ENCODE data around the gene NEDD4L.

Gene NEDD4L

DNA sequence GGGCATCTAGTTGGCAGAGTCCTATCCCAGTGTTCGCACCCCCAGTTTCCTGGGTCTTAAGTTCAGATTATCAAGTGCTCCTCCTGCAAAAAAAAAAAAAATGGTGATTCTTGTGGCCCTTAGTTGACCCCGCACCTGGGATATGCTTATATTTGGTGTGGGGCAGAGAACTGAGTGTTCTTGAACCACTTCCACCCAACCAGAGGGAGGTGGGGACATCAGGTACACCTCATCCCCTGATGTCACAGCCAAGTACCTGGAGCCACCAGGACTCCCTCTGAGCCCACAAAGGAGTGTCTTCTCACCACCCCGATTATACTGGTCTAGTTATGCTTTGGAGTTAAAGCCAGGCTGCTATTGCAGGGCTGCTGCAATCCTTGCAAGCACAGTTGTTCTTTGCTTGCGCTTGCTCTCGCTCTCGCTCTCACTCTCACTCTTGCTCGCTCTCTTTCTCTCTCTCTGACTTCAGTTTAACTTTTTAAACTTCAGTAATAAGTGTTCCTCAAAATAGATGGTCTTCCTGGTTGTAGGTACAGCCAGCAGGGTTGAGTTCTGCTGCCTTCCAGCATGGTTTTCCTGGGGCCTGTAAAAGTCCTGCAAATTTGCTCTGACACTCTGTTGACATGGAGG is 265.7 kb downstream of the NEDD4L start:
- Histone ChIP-seq H3K4me3 (ENCODE audit: insufficient read depth, low read length, poor library complexity, severe bottlenecking) (no peak overlapping the region), H3K9ac (ENCODE audit: low read length) (no peak overlapping the region), H3K9me2 (replicated peaks; ENCODE audit: insufficient read depth, low read length) (no peaks in the 10 kb centered on the region), H3F3A (ENCODE audit: insufficient read depth) (no peaks in the 10 kb centered on the region), H3K4me2 (ENCODE audit: low read depth, low read length, poor library complexity, severe bottlenecking) (no peak overlapping the region), H2AFZ (ENCODE audit: low read depth, low read length, severe bottlenecking) (no peak overlapping the region), H3K9me3 (ENCODE audit: insufficient read depth, low read length) (peaks cover 5% of the 10 kb centered on the region; the same call in 1 of the 2 replicates), H3K27me3 (ENCODE audit: low read length) (no peaks in the 10 kb centered on the region), H3K79me2 (ENCODE audit: insufficient read depth, low read length) (no peaks in the 10 kb centered on the region), H4K20me1 (ENCODE audit: low read depth, low read length) (no peaks in the 10 kb centered on the region), H3K27ac (ENCODE audit: low read depth, low read length) (no peak overlapping the region), H3K36me3 (ENCODE audit: low read length) (no peaks in the 10 kb centered on the region)
- TF ChIP-seq, protein P1, sequence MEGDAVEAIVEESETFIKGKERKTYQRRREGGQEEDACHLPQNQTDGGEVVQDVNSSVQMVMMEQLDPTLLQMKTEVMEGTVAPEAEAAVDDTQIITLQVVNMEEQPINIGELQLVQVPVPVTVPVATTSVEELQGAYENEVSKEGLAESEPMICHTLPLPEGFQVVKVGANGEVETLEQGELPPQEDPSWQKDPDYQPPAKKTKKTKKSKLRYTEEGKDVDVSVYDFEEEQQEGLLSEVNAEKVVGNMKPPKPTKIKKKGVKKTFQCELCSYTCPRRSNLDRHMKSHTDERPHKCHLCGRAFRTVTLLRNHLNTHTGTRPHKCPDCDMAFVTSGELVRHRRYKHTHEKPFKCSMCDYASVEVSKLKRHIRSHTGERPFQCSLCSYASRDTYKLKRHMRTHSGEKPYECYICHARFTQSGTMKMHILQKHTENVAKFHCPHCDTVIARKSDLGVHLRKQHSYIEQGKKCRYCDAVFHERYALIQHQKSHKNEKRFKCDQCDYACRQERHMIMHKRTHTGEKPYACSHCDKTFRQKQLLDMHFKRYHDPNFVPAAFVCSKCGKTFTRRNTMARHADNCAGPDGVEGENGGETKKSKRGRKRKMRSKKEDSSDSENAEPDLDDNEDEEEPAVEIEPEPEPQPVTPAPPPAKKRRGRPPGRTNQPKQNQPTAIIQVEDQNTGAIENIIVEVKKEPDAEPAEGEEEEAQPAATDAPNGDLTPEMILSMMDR (IDR thresholded peaks at IDR 0.05; ENCODE audit: insufficient read depth, low read length, poor library complexity, severe bottlenecking): no peak
- TF ChIP-seq EZH2phosphoT487 (conservative IDR thresholded peaks at IDR 0.05; ENCODE audit: low read length): no peak

DNA sequence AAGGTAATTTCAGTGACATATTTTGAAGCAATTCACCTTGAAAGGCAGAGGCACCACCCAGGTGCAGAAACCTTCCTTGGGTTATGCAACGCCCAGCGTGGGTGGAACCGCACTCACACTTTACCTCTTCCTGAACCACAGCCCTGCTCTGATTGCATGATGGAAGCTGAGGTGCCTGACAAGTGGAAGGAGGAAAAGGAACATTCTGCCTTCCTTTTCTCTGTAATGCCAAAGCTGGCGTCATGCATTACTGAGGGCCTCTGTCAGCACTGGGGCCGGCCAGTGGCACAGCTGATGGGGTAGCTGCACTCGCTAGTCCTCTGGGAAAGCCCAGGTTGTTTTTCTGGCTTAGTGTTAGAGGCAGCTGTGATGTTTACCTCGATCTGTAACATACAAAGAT is 266.5 kb downstream of the NEDD4L start:
- Histone ChIP-seq H3K27me3 (ENCODE audit: low read length) (no peaks in the 10 kb centered on the region), H3K9me2 (replicated peaks; ENCODE audit: insufficient read depth, low read length) (no peaks in the 10 kb centered on the region), H3K4me2 (ENCODE audit: low read depth, low read length, poor library complexity, severe bottlenecking) (no peak overlapping the region), H4K20me1 (ENCODE audit: low read depth, low read length) (no peaks in the 10 kb centered on the region), H3F3A (ENCODE audit: insufficient read depth) (no peaks in the 10 kb centered on the region), H3K9me3 (ENCODE audit: insufficient read depth, low read length) (peaks cover 5% of the 10 kb centered on the region; the same call in 1 of the 2 replicates), H3K4me3 (ENCODE audit: insufficient read depth, low read length, poor library complexity, severe bottlenecking) (no peak overlapping the region), H2AFZ (ENCODE audit: low read depth, low read length, severe bottlenecking) (no peak overlapping the region), H3K36me3 (ENCODE audit: low read length) (no peaks in the 10 kb centered on the region), H3K79me2 (ENCODE audit: insufficient read depth, low read length) (no peaks in the 10 kb centered on the region), H3K9ac (ENCODE audit: low read length) (no peak overlapping the region), H3K27ac (ENCODE audit: low read depth, low read length) (no peak overlapping the region)
- no peak for TF ChIP-seq EZH2phosphoT487 (conservative IDR thresholded peaks at IDR 0.05; ENCODE audit: low read length)
- TF ChIP-seq, protein P1 (IDR thresholded peaks at IDR 0.05; ENCODE audit: insufficient read depth, low read length, poor library complexity, severe bottlenecking): no peak

DNA sequence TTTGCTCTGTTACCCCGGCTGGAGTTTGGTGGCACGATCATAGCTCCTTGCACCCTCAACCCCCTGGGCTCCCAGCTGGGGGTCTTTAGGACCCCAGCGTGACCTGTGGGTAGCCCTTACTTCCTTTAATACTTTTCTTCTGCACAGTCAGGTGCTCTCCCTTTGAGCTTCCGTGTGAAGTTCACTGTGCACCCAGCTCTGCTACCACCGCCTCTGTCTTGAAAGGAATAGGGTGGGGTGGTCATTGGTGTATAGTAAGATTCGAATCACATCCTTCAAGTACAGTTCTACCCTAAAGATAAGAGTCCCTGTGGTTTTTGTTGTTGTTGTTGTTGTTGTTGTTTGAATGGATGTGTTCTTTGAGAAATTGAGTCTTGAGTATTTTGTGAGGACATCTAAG is 267.4 kb downstream of the NEDD4L start:
- no peaks in the 10 kb centered on the region for H3K79me2 ChIP-seq (ENCODE audit: insufficient read depth, low read length)
- no peak overlapping the region for H3K9ac ChIP-seq (ENCODE audit: low read length)
- TF ChIP-seq EZH2phosphoT487 (conservative IDR thresholded peaks at IDR 0.05; ENCODE audit: low read length): no peak
- TF ChIP-seq, protein P1 (IDR thresholded peaks at IDR 0.05; ENCODE audit: insufficient read depth, low read length, poor library complexity, severe bottlenecking): no peak
- H4K20me1 ChIP-seq (ENCODE audit: low read depth, low read length): no peaks in the 10 kb centered on the region
- no peaks in the 10 kb centered on the region for H3F3A ChIP-seq (ENCODE audit: insufficient read depth)
- no peaks in the 10 kb centered on the region for H3K9me2 ChIP-seq (replicated peaks; ENCODE audit: insufficient read depth, low read length)
- no peak overlapping the region for H3K4me2 ChIP-seq (ENCODE audit: low read depth, low read length, poor library complexity, severe bottlenecking)
- no peak overlapping the region for H3K4me3 ChIP-seq (ENCODE audit: insufficient read depth, low read length, poor library complexity, severe bottlenecking)
- no peak overlapping the region for H3K27ac ChIP-seq (ENCODE audit: low read depth, low read length)
- H3K36me3 ChIP-seq (ENCODE audit: low read length): no peaks in the 10 kb centered on the region
- no peaks in the 10 kb centered on the region for H3K9me3 ChIP-seq (ENCODE audit: insufficient read depth, low read length)
- H3K27me3 ChIP-seq (ENCODE audit: low read length): no peaks in the 10 kb centered on the region
- H2AFZ ChIP-seq (ENCODE audit: low read depth, low read length, severe bottlenecking): no peak overlapping the region
